ENCODE measurements around the gene TLK1. TPM values are rescaled to one million over a fixed set of nuclear protein-coding genes. Genes with fewer than 3 reads are reported as not detected.
A peak's percentile ranks its signal among the peaks of the same experiment; 100 is the strongest.

The TLK1 gene
- total RNA-seq, 6 experiments from 2014 or later, result 18.4 to 40.2 (median 29.0) TPM

GRCh38 chr2:170991398-170992182 is 169.1 kb downstream of the TLK1 start:
- no peak for ATAC-seq
- peaks cover 0 to 42% (median 5%) of the 10 kb centered on the region in 4 donors for H3K36me3 ChIP-seq

GRCh38 chr2:170986566-170987258 is 174.0 kb downstream of the TLK1 start:
- ATAC-seq (no peak), DNase-seq (no peak)
- Histone ChIP-seq H3K27ac (no peak overlapping the region), H3K9me3 (no peaks in the 10 kb centered on the region), H3K36me3 (peaks cover 0 to 2% (median 0%) of the 10 kb centered on the region in 4 donors), H3K27me3 (no peaks in the 10 kb centered on the region), H3K4me1 (no peaks in the 10 kb centered on the region), H3K4me3 (no peak overlapping the region)
- WGBS (ENCODE audit: insufficient coverage, low coverage, low lambda C conversion rate, missing lambda C conversion rate), result 98% methylated on average over 8 of the region's 8 CpGs
- intact Hi-C loops (cut with DNase I), result no loop called here
- TF ChIP-seq POLR2A (IDR thresholded peaks at IDR 0.05) (no peak), CTCF (IDR thresholded peaks at IDR 0.05) (no peak)

More at GRCh38 chr2:170991398-170992182, 169.1 kb downstream of the TLK1 start:
- no peaks in the 10 kb centered on the region for H3K27me3 ChIP-seq
- WGBS (ENCODE audit: insufficient coverage, low coverage, low lambda C conversion rate, missing lambda C conversion rate), result 90% methylated on average over 5 of the region's 5 CpGs
- intact Hi-C loops (cut with DNase I), result no loop called here
- no peak overlapping the region for H3K27ac ChIP-seq
- TF ChIP-seq CTCF (IDR thresholded peaks at IDR 0.05), result no peak
- no peak for TF ChIP-seq POLR2A (IDR thresholded peaks at IDR 0.05)
- no peak overlapping the region for H3K4me3 ChIP-seq
- no peaks in the 10 kb centered on the region for H3K9me3 ChIP-seq
- no peak for DNase-seq
- no peaks in the 10 kb centered on the region for H3K4me1 ChIP-seq

GRCh38 chr2:170985407-170985806 is 175.3 kb downstream of the TLK1 start:
- ATAC-seq, result no peak
- no peak overlapping the region for H3K27ac ChIP-seq
- intact Hi-C loops (cut with DNase I), result no loop called here

GRCh38 chr2:170984079-170984478 is 176.6 kb downstream of the TLK1 start:
- DNase-seq (no peak), ATAC-seq (peak in 1 of 4 donors; percentile 21)
- WGBS (ENCODE audit: insufficient coverage, low coverage, low lambda C conversion rate, missing lambda C conversion rate), result 30% methylated on average over 1 of the region's 1 CpG
- Histone ChIP-seq H3K36me3 (no peaks in the 10 kb centered on the region), H3K27ac (no peak overlapping the region), H3K4me1 (no peaks in the 10 kb centered on the region), H3K9me3 (no peaks in the 10 kb centered on the region), H3K27me3 (no peaks in the 10 kb centered on the region), H3K4me3 (no peak overlapping the region)
- TF ChIP-seq POLR2A (IDR thresholded peaks at IDR 0.05), result no peak
- TF ChIP-seq CTCF (IDR thresholded peaks at IDR 0.05), result no peak
- intact Hi-C loops (cut with DNase I), result no loop called here

More at GRCh38 chr2:170985407-170985806, 175.3 kb downstream of the TLK1 start:
- no peak for TF ChIP-seq POLR2A (IDR thresholded peaks at IDR 0.05)
- TF ChIP-seq CTCF (IDR thresholded peaks at IDR 0.05), result no peak
- Histone ChIP-seq H3K9me3 (no peaks in the 10 kb centered on the region), H3K27me3 (no peaks in the 10 kb centered on the region), H3K36me3 (no peaks in the 10 kb centered on the region), H3K4me3 (no peak overlapping the region), H3K4me1 (no peaks in the 10 kb centered on the region)
- DNase-seq, result no peak
- no CpG with 5 or more reads among the region's 5 CpGs for WGBS (ENCODE audit: insufficient coverage, low coverage, low lambda C conversion rate, missing lambda C conversion rate)

All from right lobe of liver (tissue), 6 donors.